GM12891 (cell line): Measurements from ENCODE around the gene WDR17.

Experiments used
- DNase-seq: peaks from one replicate; pipeline ENCODE4 v3.0.0; 2011; ENCODE audit warnings: low spot score; ENCODE audit not compliant: insufficient read length
- FAIRE-seq: peaks from 2 replicates; lab custom pipeline; 2011; peaks lifted over from hg19 to GRCh38; lab: Jason Lieb, UNC
- PAX5 ChIP-seq: IDR thresholded peaks from 2 replicates; pipeline ENCODE4 v1.6.1; 2011; ENCODE audit warnings: low read length, moderate library complexity, mild to moderate bottlenecking; ENCODE audit not compliant: insufficient read depth, severe bottlenecking
- POLR2A ChIP-seq: IDR thresholded peaks from 2 replicates; pipeline ENCODE4 v1.6.1; 2011; ENCODE audit warnings: low read depth, low read length, control low read depth
- POLR2AphosphoS5 ChIP-seq: IDR thresholded peaks from 2 replicates; pipeline ENCODE4 v1.6.1; 2011; ENCODE audit warnings: low read depth, low read length, control low read depth
- POU2F2 ChIP-seq: IDR thresholded peaks from 2 replicates; pipeline ENCODE4 v1.6.1; 2011; ENCODE audit warnings: low read depth, mild to moderate bottlenecking, control low read depth, low read length, moderate library complexity
- SPI1 ChIP-seq: IDR thresholded peaks from 2 replicates; pipeline ENCODE4 v1.6.1; 2011; ENCODE audit warnings: low read depth, low read length, control low read depth
- TAF1 ChIP-seq: IDR thresholded peaks from 2 replicates; pipeline ENCODE4 v1.6.1; 2011; ENCODE audit warnings: low read depth, low read length, control low read depth

The WDR17 gene

DNA sequence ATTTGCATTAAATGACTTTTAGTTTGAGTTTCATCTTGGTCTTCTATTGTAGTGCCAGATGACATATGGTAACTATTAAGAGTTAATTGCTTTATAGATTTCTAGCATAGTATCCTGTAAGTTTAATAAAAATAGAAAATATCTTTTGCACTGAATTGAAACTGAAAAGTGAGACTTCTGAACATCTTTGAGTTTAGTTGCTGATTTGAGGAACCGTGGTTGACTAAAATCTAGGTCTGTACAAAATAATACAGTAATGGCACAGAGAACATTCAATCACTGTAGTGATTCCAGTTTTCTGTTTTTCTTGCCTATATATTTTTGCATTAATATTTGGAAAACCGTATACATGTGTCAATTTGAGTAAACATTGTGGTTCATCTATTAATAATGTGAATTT lies 69.0 kb downstream of the WDR17 start:
- no peak for DNase-seq
- TF ChIP-seq POU2F2 (no peak), PAX5 (no peak), SPI1 (no peak)
- FAIRE-seq, result no peak

DNA sequence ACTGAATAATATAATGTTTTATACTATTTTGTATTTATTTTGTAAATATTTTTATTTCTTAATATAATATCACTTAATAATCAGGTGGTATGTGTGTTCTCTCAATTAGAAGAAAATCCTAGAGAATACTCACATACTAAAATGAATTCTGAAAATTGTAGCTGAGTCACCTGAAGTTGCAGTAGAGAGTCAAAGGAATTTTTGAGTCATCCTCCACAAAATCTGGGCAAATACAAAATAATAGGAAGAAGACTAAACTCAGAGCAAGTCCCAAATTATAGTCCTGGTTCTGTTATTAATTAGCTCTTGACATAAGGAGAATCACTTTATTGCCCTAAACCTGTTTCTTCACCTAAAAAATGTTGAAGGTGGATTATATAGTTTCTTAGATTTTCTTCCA lies 72.0 kb downstream of the WDR17 start:
- DNase-seq (no peak), FAIRE-seq (no peak)
- TF ChIP-seq TAF1 (no peak), POLR2AphosphoS5 (no peak), POLR2A (no peak), PAX5 (no peak), SPI1 (no peak)

- no peak for TF ChIP-seq SPI1
- no peak for TF ChIP-seq POLR2AphosphoS5
- no peak for TF ChIP-seq POLR2A
- no peak for TF ChIP-seq PAX5
- TF ChIP-seq POU2F2, result no peak
- TF ChIP-seq TAF1, result no peak
- no peak for DNase-seq
These were observed 73.9 kb downstream of the WDR17 start for GRCh38 chr4:176139518-176139917.

GRCh38 chr4:176142253-176142652 lies 76.6 kb downstream of the WDR17 start:
- TF ChIP-seq PAX5 (no peak), POU2F2 (no peak), POLR2A (no peak), POLR2AphosphoS5 (no peak), TAF1 (no peak), SPI1 (no peak)
- FAIRE-seq (no peak), DNase-seq (no peak)

More at GRCh38 chr4:176139518-176139917, 73.9 kb downstream of the WDR17 start:
- no peak for FAIRE-seq

DNA sequence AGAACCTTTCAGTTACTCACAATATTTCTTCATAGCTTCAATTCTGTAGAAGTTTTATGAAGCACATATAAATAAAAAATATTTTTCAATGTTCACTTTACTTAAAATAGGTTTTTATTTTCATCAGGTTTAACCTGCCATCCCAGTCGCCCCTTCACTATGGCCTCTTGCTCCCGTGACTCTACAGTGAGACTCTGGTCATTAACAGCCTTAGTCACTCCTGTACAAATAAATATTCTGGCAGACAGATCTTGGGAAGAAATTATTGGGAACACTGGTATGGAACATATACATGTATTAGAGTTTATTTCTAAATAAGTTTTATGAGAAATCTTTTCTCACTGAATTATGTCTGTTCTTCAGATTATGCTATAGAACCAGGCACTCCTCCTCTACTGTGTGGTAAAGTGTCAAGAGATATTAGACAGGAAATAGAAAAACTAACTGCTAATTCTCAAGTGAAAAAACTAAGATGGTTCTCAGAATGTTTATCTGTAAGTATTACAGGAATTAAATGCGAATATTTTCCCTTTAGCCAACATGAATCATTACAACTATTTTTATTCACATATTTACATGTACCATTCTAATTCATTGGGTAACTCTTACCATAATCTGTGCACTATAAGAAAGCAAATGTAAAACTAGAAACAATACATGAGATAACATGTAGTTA lies 84.2 kb downstream of the WDR17 start:
- TF ChIP-seq TAF1 (no peak), PAX5 (no peak), POU2F2 (no peak), SPI1 (no peak), POLR2AphosphoS5 (no peak), POLR2A (no peak)
- DNase-seq (no peak), FAIRE-seq (no peak)

DNA sequence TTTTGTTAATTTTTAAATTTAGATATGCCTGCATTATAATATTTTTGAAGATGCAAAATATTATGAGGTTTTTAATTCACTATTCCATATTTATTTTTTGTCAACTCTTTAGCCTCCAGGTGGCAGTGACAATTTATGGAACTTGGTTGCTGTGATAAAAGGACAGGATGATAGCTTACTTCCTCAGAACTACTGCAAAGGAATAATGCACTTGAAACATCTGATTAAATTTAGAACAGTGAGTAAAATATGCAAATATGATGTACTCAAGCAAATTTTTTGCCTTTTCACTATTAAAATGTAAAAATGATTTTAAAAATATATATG lies 84.7 kb downstream of the WDR17 start:
- DNase-seq, result no peak
- TF ChIP-seq POU2F2 (no peak), PAX5 (no peak), POLR2AphosphoS5 (no peak), TAF1 (no peak), POLR2A (no peak), SPI1 (no peak)
- no peak for FAIRE-seq

DNA sequence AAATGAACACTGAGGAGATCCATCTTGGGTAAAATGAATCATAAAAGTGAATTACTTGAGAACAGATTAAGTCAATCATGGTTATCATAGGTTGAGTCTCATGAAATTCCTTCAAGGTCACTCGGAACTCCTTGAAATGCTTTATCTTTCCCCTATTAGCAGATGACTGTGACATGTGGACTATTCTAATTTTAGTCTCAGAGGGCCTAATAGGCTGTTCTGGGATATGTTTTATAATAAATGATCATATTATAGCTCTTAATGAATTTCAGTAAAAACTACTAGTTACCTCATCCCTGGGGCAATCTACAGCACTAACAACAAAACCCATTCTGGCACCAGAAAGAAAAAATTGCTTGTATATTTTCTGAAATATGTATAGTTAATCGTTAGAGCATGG lies 85.1 kb downstream of the WDR17 start:
- TF ChIP-seq TAF1 (no peak), PAX5 (no peak), POU2F2 (no peak), POLR2AphosphoS5 (no peak), SPI1 (no peak)
- no peak for DNase-seq
- peak; percentile 50 for FAIRE-seq

DNA sequence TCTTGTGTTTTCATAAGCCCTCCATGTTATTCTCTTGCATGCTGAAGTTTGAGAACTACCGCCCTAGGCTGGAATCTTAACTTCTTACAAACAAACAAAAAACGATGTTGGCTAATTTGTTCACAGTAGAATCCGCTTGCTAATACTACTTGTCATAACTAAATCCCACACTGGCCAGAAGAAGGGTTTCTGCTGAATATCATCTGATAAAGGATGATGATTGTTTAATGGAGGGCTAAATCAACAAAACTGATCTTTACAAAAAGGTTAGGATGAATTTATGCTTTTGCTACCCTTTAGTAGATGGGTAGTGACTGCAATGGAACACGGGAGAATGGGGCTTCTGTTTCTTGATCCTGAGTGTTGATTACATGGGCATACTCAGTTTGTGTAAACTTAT lies 87.5 kb downstream of the WDR17 start:
- TF ChIP-seq SPI1 (no peak), POU2F2 (no peak)
- DNase-seq (no peak), FAIRE-seq (no peak)

DNA sequence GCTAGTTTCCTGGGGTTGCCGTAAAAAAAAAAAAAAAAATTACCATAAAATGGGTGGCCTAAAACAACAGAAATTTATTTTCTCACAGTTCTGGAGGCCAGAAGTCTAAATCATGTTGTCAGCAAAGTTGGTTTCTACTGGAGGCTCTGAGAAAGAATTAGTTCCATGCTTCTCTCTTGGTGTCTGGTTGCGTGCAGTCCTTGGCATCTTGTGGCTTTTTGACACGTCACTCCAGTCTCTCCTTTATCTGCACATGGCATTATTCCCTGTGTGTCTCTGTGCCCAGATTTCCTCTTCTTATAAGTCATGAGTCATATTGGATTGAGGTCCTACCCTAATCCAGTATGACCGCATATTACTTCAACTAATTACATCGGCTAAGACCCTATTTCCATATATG lies 91.0 kb downstream of the WDR17 start:
- FAIRE-seq (no peak), DNase-seq (no peak)

GRCh38 chr4:176163041-176163440 lies 97.4 kb downstream of the WDR17 start:
- no peak for TF ChIP-seq POU2F2
- FAIRE-seq, result no peak

More for the DNA sequence above, 91.0 kb downstream of the WDR17 start:
- TF ChIP-seq POU2F2 (no peak), PAX5 (no peak), TAF1 (no peak), POLR2A (no peak), SPI1 (no peak), POLR2AphosphoS5 (no peak)

DNA sequence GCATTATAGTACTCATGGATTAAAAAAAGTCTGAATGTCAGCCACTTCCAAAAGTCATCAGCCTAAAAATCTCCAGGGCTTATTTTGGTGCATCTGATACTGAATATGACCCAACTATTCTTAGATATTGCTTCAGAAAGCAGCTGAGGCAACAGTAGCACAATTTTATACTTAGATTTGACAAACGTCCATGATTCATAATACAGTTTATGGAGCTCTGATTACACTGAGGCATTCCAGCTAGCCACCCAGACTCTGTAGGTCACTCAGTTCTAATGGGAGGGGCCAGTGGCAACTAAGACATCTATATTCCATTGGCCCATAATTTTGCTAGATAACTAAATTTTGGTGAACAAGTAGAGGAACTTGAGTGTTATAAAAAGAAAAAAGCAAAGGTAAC lies 119.4 kb downstream of the WDR17 start:
- no peak for TF ChIP-seq PAX5
- TF ChIP-seq POLR2AphosphoS5, result no peak
- TF ChIP-seq TAF1, result no peak
- TF ChIP-seq SPI1, result no peak
- no peak for TF ChIP-seq POLR2A
- TF ChIP-seq POU2F2, result no peak
- DNase-seq (no peak), FAIRE-seq (no peak)

More at GRCh38 chr4:176163041-176163440, 97.4 kb downstream of the WDR17 start:
- DNase-seq, result no peak
